Upper lobe of left lung (tissue), 6 donors: Measurements from ENCODE around the gene SPG7. TPM values are rescaled to one million over a fixed set of nuclear protein-coding genes. Genes with fewer than 3 reads are reported as not detected.

Source experiments
- ATAC-seq, 2 donors: fragments of 200-7000 bp; cut with Tn5 transposase; one replicate each; pipeline ENCODE4 v1.9.1; 2022; ENCODE audit warnings: mild to moderate bottlenecking in 2 of 2, moderate library complexity in 2 of 2; ENCODE audit not compliant: low FRiP score in 2 of 2
- DNase-seq, 2 donors: peaks; one replicate each; pipeline ENCODE4 v3.0.0-alpha.2; 2019 to 2020
- H3K27ac ChIP-seq, 4 donors: fragments of 200-600 bp; sonication (generic); one replicate each; pipeline ENCODE4 v1.5.1; 2016 to 2019
- H3K27me3 ChIP-seq, 4 donors: fragments of 200-600 bp; sonication (generic); one replicate each; pipeline ENCODE4 v1.5.1; 2017 to 2019
- H3K36me3 ChIP-seq, 4 donors: fragments of 200-600 bp; sonication (generic); one replicate each; pipeline ENCODE4 v1.5.1; 2016 to 2019
- H3K4me1 ChIP-seq, 4 donors: fragments of 200-600 bp; sonication (generic); one replicate each; pipeline ENCODE4 v1.5.1; 2018 to 2019
- H3K4me3 ChIP-seq, 4 donors: fragments of 200-600 bp; sonication (generic); one replicate each; pipeline ENCODE4 v1.5.1; 2017 to 2019; ENCODE audit warnings: mild to moderate bottlenecking in 2 of 4, moderate library complexity in 1 of 4
- H3K9me3 ChIP-seq, 4 donors: fragments of 200-600 bp; sonication (generic); one replicate each; pipeline ENCODE4 v1.5.1; 2018 to 2019
- CTCF ChIP-seq, 6 experiments: fragments of 450-650 bp in 4 of 6; fragments of 200-600 bp in 2 of 6; sonication (generic) in 2 of 6; IDR thresholded peaks; one replicate each; pipeline ENCODE4 v1.5.1; 2016 to 2019; ENCODE audit warnings: antibody characterized with exemption in 6 of 6
- EP300 ChIP-seq, 4 donors: sonication (generic); formaldehyde crosslinking; IDR thresholded peaks; one replicate each; pipeline ENCODE4 v1.5.1; 2017; ENCODE audit warnings: antibody characterized with exemption in 4 of 4, control low read depth in 2 of 4
- POLR2A ChIP-seq, 4 donors: fragments of 450-650 bp; IDR thresholded peaks; one replicate each; pipeline ENCODE4 v1.5.1; 2016 to 2017; ENCODE audit warnings: antibody characterized with exemption in 4 of 4, mild to moderate bottlenecking in 2 of 4
- POLR2AphosphoS5 ChIP-seq, 2 donors: sonication (generic); formaldehyde crosslinking; IDR thresholded peaks; one replicate each; pipeline ENCODE4 v1.5.1; 2017; ENCODE audit warnings: antibody characterized with exemption in 2 of 2
- WGBS, 2 donors: methylation state at CpG; one replicate each; pipeline ENCODE4 v1.1.5; 2017 to 2018; 5-methylcytosine and 5-hydroxymethylcytosine counted together
- total RNA-seq, 6 donors: library from RNA; depleted of rRNA in 4 of 6; stranded (reverse); fragments of >200 nt in 4 of 6; gene quantifications; one replicate each; pipeline versions ENCODE4 v1.1.0 to v1.2.1, GENCODE V29; 2016 to 2021
- donor health status: DM: no; HTN: no; CAD: no; lungs with moderate emphysema.
- donor health status: DM: no; HTN: yes; CAD: no; lungs with severe emphysema.

SPG7 gene
- total RNA-seq, 6 donors from 2014 or later: 72.6 to 419 (median 111) TPM

- ATAC-seq: no peak
- peaks cover 27 to 99% (median 80%) of the 10 kb centered on the region in 4 donors for H3K36me3 ChIP-seq
- no peaks in the 10 kb centered on the region for H3K9me3 ChIP-seq
- H3K27me3 ChIP-seq: no peaks in the 10 kb centered on the region
- no peak overlapping the region for H3K4me3 ChIP-seq
- H3K27ac ChIP-seq: no peak overlapping the region
- WGBS, 2 donors: 95 to 97% methylated on average over 18 to 22 of the region's 22 CpGs
- TF ChIP-seq POLR2A (IDR thresholded peaks at IDR 0.05) (no peak), EP300 (IDR thresholded peaks at IDR 0.05) (no peak), POLR2AphosphoS5 (IDR thresholded peaks at IDR 0.05) (no peak), CTCF (IDR thresholded peaks at IDR 0.05) (no peak)
- no peak for DNase-seq
- peaks cover 0 to 3% (median under 1%) of the 10 kb centered on the region in 4 donors for H3K4me1 ChIP-seq
These were observed 42.3 kb downstream of the SPG7 start for GRCh38 chr16:89550421-89551007.

GRCh38 chr16:89552329-89552728 is 44.1 kb downstream of the SPG7 start:
- Histone ChIP-seq H3K36me3 (peaks cover 27 to 99% (median 77%) of the 10 kb centered on the region in 4 donors), H3K4me1 (peaks cover 0 to 3% (median 1%) of the 10 kb centered on the region in 4 donors), H3K4me3 (no peak overlapping the region), H3K9me3 (no peaks in the 10 kb centered on the region), H3K27ac (no peak overlapping the region), H3K27me3 (no peaks in the 10 kb centered on the region)
- ATAC-seq (no peak), DNase-seq (no peak)
- TF ChIP-seq EP300 (IDR thresholded peaks at IDR 0.05): no peak
- no peak for TF ChIP-seq CTCF (IDR thresholded peaks at IDR 0.05)
- TF ChIP-seq POLR2AphosphoS5 (IDR thresholded peaks at IDR 0.05): no peak
- TF ChIP-seq POLR2A (IDR thresholded peaks at IDR 0.05): no peak
- 95 to 98% methylated on average over 22 of the region's 22 CpGs for WGBS, 2 donors

- Histone ChIP-seq H3K4me1 (peaks cover 0 to 7% (median 3%) of the 10 kb centered on the region in 4 donors), H3K27me3 (no peaks in the 10 kb centered on the region), H3K4me3 (no peak overlapping the region), H3K27ac (no peak overlapping the region), H3K36me3 (peaks cover 24 to 93% (median 72%) of the 10 kb centered on the region in 4 donors), H3K9me3 (no peaks in the 10 kb centered on the region)
- no peak for DNase-seq
- 96 to 99% methylated on average over 13 of the region's 13 CpGs for WGBS, 2 donors
- no peak for ATAC-seq
- no peak for TF ChIP-seq POLR2A (IDR thresholded peaks at IDR 0.05)
- no peak for TF ChIP-seq POLR2AphosphoS5 (IDR thresholded peaks at IDR 0.05)
- TF ChIP-seq EP300 (IDR thresholded peaks at IDR 0.05): no peak
- no peak for TF ChIP-seq CTCF (IDR thresholded peaks at IDR 0.05)
These were observed 44.7 kb downstream of the SPG7 start for GRCh38 chr16:89552913-89553312.

- no peak for ATAC-seq
These were observed 45.5 kb downstream of the SPG7 start for GRCh38 chr16:89553733-89554132.

More at GRCh38 chr16:89553733-89554132, 45.5 kb downstream of the SPG7 start:
- Histone ChIP-seq H3K9me3 (no peaks in the 10 kb centered on the region), H3K27me3 (no peaks in the 10 kb centered on the region), H3K36me3 (peaks cover 18 to 85% (median 65%) of the 10 kb centered on the region in 4 donors), H3K4me3 (no peak overlapping the region), H3K27ac (no peak overlapping the region), H3K4me1 (peaks cover 0 to 7% (median 3%) of the 10 kb centered on the region in 4 donors)
- 87 to 89% methylated on average over 3 to 17 of the region's 18 CpGs for WGBS, 2 donors
- no peak for DNase-seq
- TF ChIP-seq POLR2AphosphoS5 (IDR thresholded peaks at IDR 0.05) (no peak), POLR2A (IDR thresholded peaks at IDR 0.05) (no peak), CTCF (IDR thresholded peaks at IDR 0.05) (no peak), EP300 (IDR thresholded peaks at IDR 0.05) (no peak)
